Liver (tissue), 2 donors: ENCODE measurements around the gene FZR1.

Experiments
- TF ChIP-seq, protein P1 (sequence below): fragments of 150-350 bp; IDR thresholded peaks from 2 replicates; pipeline ENCODE4 v1.5.1; 2017; ENCODE audit warnings: improper control_type of control experiment, low read depth, low read length; ENCODE audit not compliant: missing input control
- TF ChIP-seq, protein P2 (sequence below): IDR thresholded peaks from 2 replicates; pipeline ENCODE4 v1.6.1; 2016; ENCODE audit warnings: antibody characterized with exemption, mild to moderate bottlenecking
- donor health status: healthy.

DNA sequence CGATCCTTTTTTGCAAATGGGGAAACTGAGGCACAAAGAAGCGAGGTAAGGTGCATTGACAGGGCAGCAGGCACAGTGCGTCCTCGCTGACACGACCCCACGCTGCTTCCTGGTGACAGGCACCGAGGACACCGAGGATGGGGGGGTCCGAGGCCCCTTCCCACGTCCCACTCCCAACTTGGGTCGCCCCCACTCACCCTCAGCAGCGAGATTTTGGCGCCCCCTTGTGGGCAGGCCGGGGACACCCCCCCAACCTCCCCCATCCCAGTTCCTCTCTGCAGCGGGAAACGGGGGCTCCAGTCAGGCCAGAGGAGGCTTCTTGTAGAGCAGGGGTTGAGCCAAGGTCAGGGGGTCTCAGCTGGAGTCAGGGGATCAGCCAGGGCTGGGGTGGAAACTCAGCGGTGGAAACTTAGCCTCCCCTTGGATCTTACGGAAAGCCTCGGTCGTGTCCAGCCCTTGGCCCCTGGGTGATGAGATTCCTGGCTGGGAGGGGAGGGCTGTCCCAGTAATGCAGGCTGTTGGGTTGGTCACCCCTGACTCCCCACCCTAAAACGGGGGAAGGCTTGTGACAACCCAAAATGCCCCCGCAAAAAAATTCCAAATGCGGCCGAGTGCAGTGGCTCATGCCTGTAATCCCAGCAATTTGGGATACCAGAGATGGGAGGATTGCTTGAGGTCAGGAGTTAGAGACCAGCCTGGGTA is 34.0 kb upstream of the FZR1 start:
- TF ChIP-seq, protein P1, sequence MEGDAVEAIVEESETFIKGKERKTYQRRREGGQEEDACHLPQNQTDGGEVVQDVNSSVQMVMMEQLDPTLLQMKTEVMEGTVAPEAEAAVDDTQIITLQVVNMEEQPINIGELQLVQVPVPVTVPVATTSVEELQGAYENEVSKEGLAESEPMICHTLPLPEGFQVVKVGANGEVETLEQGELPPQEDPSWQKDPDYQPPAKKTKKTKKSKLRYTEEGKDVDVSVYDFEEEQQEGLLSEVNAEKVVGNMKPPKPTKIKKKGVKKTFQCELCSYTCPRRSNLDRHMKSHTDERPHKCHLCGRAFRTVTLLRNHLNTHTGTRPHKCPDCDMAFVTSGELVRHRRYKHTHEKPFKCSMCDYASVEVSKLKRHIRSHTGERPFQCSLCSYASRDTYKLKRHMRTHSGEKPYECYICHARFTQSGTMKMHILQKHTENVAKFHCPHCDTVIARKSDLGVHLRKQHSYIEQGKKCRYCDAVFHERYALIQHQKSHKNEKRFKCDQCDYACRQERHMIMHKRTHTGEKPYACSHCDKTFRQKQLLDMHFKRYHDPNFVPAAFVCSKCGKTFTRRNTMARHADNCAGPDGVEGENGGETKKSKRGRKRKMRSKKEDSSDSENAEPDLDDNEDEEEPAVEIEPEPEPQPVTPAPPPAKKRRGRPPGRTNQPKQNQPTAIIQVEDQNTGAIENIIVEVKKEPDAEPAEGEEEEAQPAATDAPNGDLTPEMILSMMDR: peak; percentile 68
- TF ChIP-seq, protein P2, sequence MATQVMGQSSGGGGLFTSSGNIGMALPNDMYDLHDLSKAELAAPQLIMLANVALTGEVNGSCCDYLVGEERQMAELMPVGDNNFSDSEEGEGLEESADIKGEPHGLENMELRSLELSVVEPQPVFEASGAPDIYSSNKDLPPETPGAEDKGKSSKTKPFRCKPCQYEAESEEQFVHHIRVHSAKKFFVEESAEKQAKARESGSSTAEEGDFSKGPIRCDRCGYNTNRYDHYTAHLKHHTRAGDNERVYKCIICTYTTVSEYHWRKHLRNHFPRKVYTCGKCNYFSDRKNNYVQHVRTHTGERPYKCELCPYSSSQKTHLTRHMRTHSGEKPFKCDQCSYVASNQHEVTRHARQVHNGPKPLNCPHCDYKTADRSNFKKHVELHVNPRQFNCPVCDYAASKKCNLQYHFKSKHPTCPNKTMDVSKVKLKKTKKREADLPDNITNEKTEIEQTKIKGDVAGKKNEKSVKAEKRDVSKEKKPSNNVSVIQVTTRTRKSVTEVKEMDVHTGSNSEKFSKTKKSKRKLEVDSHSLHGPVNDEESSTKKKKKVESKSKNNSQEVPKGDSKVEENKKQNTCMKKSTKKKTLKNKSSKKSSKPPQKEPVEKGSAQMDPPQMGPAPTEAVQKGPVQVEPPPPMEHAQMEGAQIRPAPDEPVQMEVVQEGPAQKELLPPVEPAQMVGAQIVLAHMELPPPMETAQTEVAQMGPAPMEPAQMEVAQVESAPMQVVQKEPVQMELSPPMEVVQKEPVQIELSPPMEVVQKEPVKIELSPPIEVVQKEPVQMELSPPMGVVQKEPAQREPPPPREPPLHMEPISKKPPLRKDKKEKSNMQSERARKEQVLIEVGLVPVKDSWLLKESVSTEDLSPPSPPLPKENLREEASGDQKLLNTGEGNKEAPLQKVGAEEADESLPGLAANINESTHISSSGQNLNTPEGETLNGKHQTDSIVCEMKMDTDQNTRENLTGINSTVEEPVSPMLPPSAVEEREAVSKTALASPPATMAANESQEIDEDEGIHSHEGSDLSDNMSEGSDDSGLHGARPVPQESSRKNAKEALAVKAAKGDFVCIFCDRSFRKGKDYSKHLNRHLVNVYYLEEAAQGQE: no peak
